ENCODE data around the gene AKAP17A. TPM values are rescaled to one million over a fixed set of nuclear protein-coding genes. Genes with fewer than 3 reads are reported as not detected.

The AKAP17A gene
- total and polyA plus RNA-seq, 10 donors: 36.6 to 88.9 (median 70.0) TPM

GRCh38 chrX:1589356-1590130 lies 1.9 kb upstream of the AKAP17A start:
- Histone ChIP-seq H3K9me3 (no peaks in the 10 kb centered on the region), H3K27me3 (replicated peaks in 1 of 7) (no peaks in the 10 kb centered on the region), H3K4me3 (no peak overlapping the region), H3K36me3 (peaks cover 2 to 14% (median 12%) of the 10 kb centered on the region in 6 donors), H3K4me1 (peaks cover 14 to 48% (median 35%) of the 10 kb centered on the region in 6 donors), H3K27ac (peak overlapping the region in 3 of 8 donors; percentile 19 to 46 (median 32))
- TF ChIP-seq POLR2AphosphoS5 (IDR thresholded peaks at IDR 0.05): no peak
- no peak for DNase-seq
- WGBS, 5 donors: 77 to 89% (median 87%) methylated on average over 11 to 12 of the region's 12 CpGs
- intact Hi-C loops (cut with DNase I; ENCODE audit: low total_unique reads): no loop called here

GRCh38 chrX:1591863-1592469 lies 562 bp downstream of the AKAP17A start:
- DNase-seq: peak; percentile 90
- H3K27ac ChIP-seq: peak overlapping the region; percentile 71 to 96 (median 91)
- H3K36me3 ChIP-seq: peaks cover 2 to 37% (median 34%) of the 10 kb centered on the region in 6 donors
- no peaks in the 10 kb centered on the region for H3K27me3 ChIP-seq (replicated peaks in 1 of 7)
- WGBS, 5 donors: 1 to 3% (median 2%) methylated on average over 30 to 35 of the region's 35 CpGs
- TF ChIP-seq POLR2AphosphoS5 (IDR thresholded peaks at IDR 0.05): no peak
- TF ChIP-seq CTCF (IDR thresholded peaks at IDR 0.05 in 8 of 11, conservative IDR thresholded peaks at IDR 0.05 in 3 of 11): no peak
- no peak for TF ChIP-seq POLR2A (IDR thresholded peaks at IDR 0.05)
- intact Hi-C loops (cut with DNase I; ENCODE audit: low total_unique reads): no loop called here
- peaks cover 17 to 54% (median 36%) of the 10 kb centered on the region in 6 donors for H3K4me1 ChIP-seq
- no peaks in the 10 kb centered on the region for H3K9me3 ChIP-seq
- H3K4me3 ChIP-seq: peak overlapping the region; percentile 70 to 92 (median 80)

- Histone ChIP-seq H3K27me3 (replicated peaks in 1 of 7) (no peaks in the 10 kb centered on the region), H3K27ac (peak overlapping the region; percentile 71 to 96 (median 91)), H3K9me3 (no peaks in the 10 kb centered on the region), H3K4me3 (peak overlapping the region; percentile 70 to 92 (median 80)), H3K36me3 (peaks cover 2 to 43% (median 40%) of the 10 kb centered on the region in 6 donors), H3K4me1 (peaks cover 15 to 57% (median 33%) of the 10 kb centered on the region in 6 donors)
- WGBS, 5 donors: 0 to 1% (median 0%) methylated on average over 28 of the region's 28 CpGs
- TF ChIP-seq POLR2A (IDR thresholded peaks at IDR 0.05) (no peak), POLR2AphosphoS5 (IDR thresholded peaks at IDR 0.05) (peak; percentile 5 to 66 (median 49)), CTCF (IDR thresholded peaks at IDR 0.05 in 8 of 11, conservative IDR thresholded peaks at IDR 0.05 in 3 of 11) (no peak)
- DNase-seq: peak; percentile 88
- intact Hi-C loops (cut with DNase I; ENCODE audit: low total_unique reads): no loop called here
Measured at GRCh38 chrX:1592470-1593142, 1.2 kb downstream of the AKAP17A start.

- peak overlapping the region in 7 of 8 donors; percentile 70 to 92 (median 83) for H3K4me3 ChIP-seq
- TF ChIP-seq POLR2A (IDR thresholded peaks at IDR 0.05): no peak
- TF ChIP-seq POLR2AphosphoS5 (IDR thresholded peaks at IDR 0.05): peak in 2 of 3 donors; percentile 33 to 57
- no peak for TF ChIP-seq CTCF (IDR thresholded peaks at IDR 0.05 in 8 of 11, conservative IDR thresholded peaks at IDR 0.05 in 3 of 11)
- H3K4me1 ChIP-seq: peaks cover 15 to 67% (median 38%) of the 10 kb centered on the region in 6 donors
- H3K36me3 ChIP-seq: peaks cover 2 to 53% (median 50%) of the 10 kb centered on the region in 6 donors
- intact Hi-C loops (cut with DNase I; ENCODE audit: low total_unique reads): no loop called here
- H3K9me3 ChIP-seq: no peaks in the 10 kb centered on the region
- peak; percentile 86 for DNase-seq
- peak overlapping the region in 6 of 8 donors; percentile 86 to 96 (median 94) for H3K27ac ChIP-seq
- H3K27me3 ChIP-seq (replicated peaks in 1 of 7): no peaks in the 10 kb centered on the region
- WGBS, 5 donors: 81 to 86% (median 84%) methylated on average over 44 to 60 of the region's 60 CpGs
Measured at GRCh38 chrX:1593286-1594271, 2.2 kb downstream of the AKAP17A start.
